Loucy (cell line): ENCODE results near the gene RBM6.

Experiments used
- H2AFZ ChIP-seq: fragments of 200-600 bp; sonication (generic); 2 replicates; pipeline ENCODE4 v1.6.0; 2016; ENCODE audit warnings: antibody characterized with exemption, mild to moderate bottlenecking, low read length, moderate library complexity
- H3F3A ChIP-seq: fragments of 200-600 bp; 2 replicates; pipeline ENCODE4 v1.6.0; 2016; ENCODE audit warnings: antibody characterized with exemption, low read depth, mild to moderate bottlenecking
- H3K27me3 ChIP-seq: fragments of 200-600 bp; sonication (generic); 2 replicates; pipeline ENCODE4 v1.6.1; 2014; ENCODE audit warnings: low read length, mild to moderate bottlenecking; ENCODE audit not compliant: insufficient read depth, poor library complexity, severe bottlenecking
- H3K36me3 ChIP-seq: fragments of 200-600 bp; sonication (generic); 2 replicates; pipeline ENCODE4 v1.6.1; 2016; ENCODE audit warnings: low read length; ENCODE audit not compliant: insufficient read depth
- H3K4me1 ChIP-seq: fragments of 200-600 bp; sonication (generic); 2 replicates; pipeline ENCODE4 v1.5.1; 2014; ENCODE audit warnings: low read length, mild to moderate bottlenecking; ENCODE audit not compliant: insufficient read depth, poor library complexity, severe bottlenecking
- H3K4me2 ChIP-seq: fragments of 200-600 bp; sonication (generic); 2 replicates; pipeline ENCODE4 v1.6.0; 2014; ENCODE audit warnings: antibody characterized with exemption, low read length, low read depth, mild to moderate bottlenecking; ENCODE audit not compliant: poor library complexity, severe bottlenecking
- H3K4me3 ChIP-seq: fragments of 200-600 bp; sonication (generic); 2 replicates; pipeline ENCODE4 v1.5.1; 2014; ENCODE audit warnings: low read length, mild to moderate bottlenecking, mixed read lengths; ENCODE audit not compliant: poor library complexity, severe bottlenecking
- H3K79me2 ChIP-seq: fragments of 200-600 bp; sonication (generic); 2 replicates; pipeline ENCODE4 v1.6.1; 2014; ENCODE audit warnings: low read length; ENCODE audit not compliant: insufficient read depth
- H3K9ac ChIP-seq: fragments of 200-600 bp; sonication (generic); 2 replicates; pipeline ENCODE4 v1.6.0; 2014; ENCODE audit warnings: mild to moderate bottlenecking, low read depth, low read length, moderate library complexity; ENCODE audit not compliant: poor library complexity, severe bottlenecking
- H3K9me2 ChIP-seq: fragments of 200-600 bp; sonication (generic); replicated peaks from 2 replicates; pipeline ENCODE4 v1.6.1; 2016; ENCODE audit warnings: low read depth, low read length, mixed read lengths
- H3K9me3 ChIP-seq: fragments of 200-600 bp; sonication (generic); 2 replicates; pipeline ENCODE4 v1.6.1; 2014; ENCODE audit warnings: mild to moderate bottlenecking, antibody characterized with exemption, low read length, low read depth; ENCODE audit not compliant: insufficient read depth
- H4K20me1 ChIP-seq: fragments of 200-600 bp; sonication (generic); 2 replicates; pipeline ENCODE4 v1.6.0; 2014; ENCODE audit warnings: antibody characterized with exemption, low read length, mild to moderate bottlenecking; ENCODE audit not compliant: insufficient read depth, poor library complexity, severe bottlenecking
- EZH2phosphoT487 ChIP-seq: fragments of 200-600 bp; IDR thresholded peaks from 2 replicates; pipeline ENCODE4 v1.6.1; 2018; ENCODE audit warnings: antibody characterized with exemption, mild to moderate bottlenecking, moderate library complexity, borderline replicate concordance
- TF ChIP-seq, protein P1 (sequence below): fragments of 200-600 bp; sonication (generic); conservative IDR thresholded peaks from 2 replicates; pipeline ENCODE4 v1.5.1; 2014; ENCODE audit warnings: mild to moderate bottlenecking, antibody characterized with exemption, low read length

The RBM6 gene

DNA sequence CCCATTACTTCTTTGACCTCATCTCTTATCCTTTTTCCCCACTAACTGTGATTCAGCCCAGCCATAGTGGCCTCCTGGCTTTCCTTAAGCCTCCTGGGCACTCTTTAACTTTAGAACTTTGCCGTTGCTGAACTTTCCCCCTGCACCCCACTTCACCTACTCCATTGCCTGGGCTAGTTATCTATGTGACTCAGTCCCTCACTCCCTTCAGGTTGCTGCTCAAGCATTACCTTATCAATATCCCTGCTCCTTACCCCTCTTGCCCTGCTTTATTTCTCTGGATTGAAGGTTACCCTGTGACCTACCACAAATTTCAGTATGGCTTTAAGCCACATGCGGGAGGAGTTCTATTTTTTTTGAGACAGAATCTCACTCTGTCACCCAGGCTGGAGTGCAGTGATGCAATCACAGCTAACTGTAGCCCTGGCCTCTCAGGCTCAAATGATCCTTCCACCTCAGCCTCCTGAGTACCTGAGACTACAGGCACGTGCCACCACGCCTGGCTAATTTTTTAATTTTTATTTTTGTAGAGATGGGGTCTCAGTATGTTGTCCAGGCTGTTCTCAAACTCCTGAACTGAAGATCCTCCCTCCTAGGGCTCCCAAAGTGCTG is 13.7 kb upstream of the RBM6 start:
- no peaks in the 10 kb centered on the region; the same call in 1 of the 2 replicates for H3F3A ChIP-seq
- no peak overlapping the region for H3K4me2 ChIP-seq
- no peaks in the 10 kb centered on the region for H3K36me3 ChIP-seq
- H3K4me1 ChIP-seq: peaks cover 25% of the 10 kb centered on the region
- TF ChIP-seq, protein P1, sequence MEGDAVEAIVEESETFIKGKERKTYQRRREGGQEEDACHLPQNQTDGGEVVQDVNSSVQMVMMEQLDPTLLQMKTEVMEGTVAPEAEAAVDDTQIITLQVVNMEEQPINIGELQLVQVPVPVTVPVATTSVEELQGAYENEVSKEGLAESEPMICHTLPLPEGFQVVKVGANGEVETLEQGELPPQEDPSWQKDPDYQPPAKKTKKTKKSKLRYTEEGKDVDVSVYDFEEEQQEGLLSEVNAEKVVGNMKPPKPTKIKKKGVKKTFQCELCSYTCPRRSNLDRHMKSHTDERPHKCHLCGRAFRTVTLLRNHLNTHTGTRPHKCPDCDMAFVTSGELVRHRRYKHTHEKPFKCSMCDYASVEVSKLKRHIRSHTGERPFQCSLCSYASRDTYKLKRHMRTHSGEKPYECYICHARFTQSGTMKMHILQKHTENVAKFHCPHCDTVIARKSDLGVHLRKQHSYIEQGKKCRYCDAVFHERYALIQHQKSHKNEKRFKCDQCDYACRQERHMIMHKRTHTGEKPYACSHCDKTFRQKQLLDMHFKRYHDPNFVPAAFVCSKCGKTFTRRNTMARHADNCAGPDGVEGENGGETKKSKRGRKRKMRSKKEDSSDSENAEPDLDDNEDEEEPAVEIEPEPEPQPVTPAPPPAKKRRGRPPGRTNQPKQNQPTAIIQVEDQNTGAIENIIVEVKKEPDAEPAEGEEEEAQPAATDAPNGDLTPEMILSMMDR: no peak
- no peak for TF ChIP-seq EZH2phosphoT487
- H3K4me3 ChIP-seq: no peak overlapping the region
- no peaks in the 10 kb centered on the region for H4K20me1 ChIP-seq
- H2AFZ ChIP-seq: no peak overlapping the region
- no peak overlapping the region for H3K9ac ChIP-seq
- H3K9me3 ChIP-seq: no peaks in the 10 kb centered on the region
- no peaks in the 10 kb centered on the region for H3K27me3 ChIP-seq
- H3K9me2 ChIP-seq: no peaks in the 10 kb centered on the region
- H3K79me2 ChIP-seq: peaks cover 5% of the 10 kb centered on the region; the same call in 1 of the 2 replicates

DNA sequence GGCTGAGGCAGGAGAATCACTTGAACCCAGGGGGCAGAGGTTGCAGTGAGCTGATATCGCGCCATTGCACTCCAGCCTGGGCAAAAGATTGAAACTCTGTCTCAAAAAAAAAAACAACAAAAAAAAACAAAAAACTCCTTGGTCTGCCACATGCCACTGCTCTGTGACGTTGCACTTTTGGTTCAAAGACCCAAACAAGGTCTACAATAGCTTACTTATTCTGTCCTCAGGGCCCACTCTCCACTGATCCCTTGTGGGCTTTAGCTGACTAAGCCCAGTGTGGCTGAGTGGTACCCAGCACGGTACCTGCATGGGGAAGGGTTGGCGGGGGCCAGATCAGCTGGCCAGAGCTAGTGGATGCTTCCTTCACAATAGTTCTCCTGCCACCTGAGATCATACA is 12.2 kb upstream of the RBM6 start:
- Histone ChIP-seq H3K9me3 (no peaks in the 10 kb centered on the region), H3K9me2 (no peaks in the 10 kb centered on the region), H3K4me1 (peaks cover 27% of the 10 kb centered on the region), H3F3A (no peaks in the 10 kb centered on the region; the same call in 1 of the 2 replicates), H3K9ac (peak overlapping the region; percentile 68), H3K4me3 (no peak overlapping the region), H3K27me3 (no peaks in the 10 kb centered on the region), H3K36me3 (no peaks in the 10 kb centered on the region), H3K79me2 (peaks cover 5% of the 10 kb centered on the region; the same call in 1 of the 2 replicates), H4K20me1 (no peaks in the 10 kb centered on the region), H3K4me2 (peak overlapping the region; percentile 82), H2AFZ (no peak overlapping the region)
- no peak for TF ChIP-seq EZH2phosphoT487
- TF ChIP-seq, protein P1: no peak

DNA sequence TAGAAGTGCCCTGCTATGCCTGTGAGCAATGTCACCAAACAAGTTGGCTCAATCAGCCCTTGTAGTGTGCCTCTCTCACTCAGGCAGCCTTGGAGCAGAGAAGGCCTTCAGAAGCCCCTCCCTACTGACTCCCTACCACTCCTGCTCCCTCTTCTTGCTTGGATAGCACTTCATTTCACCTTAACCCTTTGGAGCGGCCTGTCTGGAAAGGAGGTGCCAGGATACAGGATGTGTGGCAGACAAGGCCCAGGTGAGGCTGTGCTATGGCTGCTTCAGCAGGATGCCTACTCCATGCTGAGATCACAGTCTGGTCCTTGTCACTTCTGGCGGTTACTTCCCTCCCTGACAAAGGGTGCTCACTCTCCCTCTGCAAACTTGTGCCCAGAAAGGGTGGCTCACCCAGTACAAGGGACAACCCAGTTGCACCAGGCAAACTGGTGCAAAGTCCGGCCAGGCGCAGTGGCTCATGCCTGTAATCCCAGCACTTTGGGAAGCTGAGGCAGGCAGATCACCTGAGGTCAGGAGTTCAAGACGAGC is 11.4 kb upstream of the RBM6 start:
- no peaks in the 10 kb centered on the region for H3K27me3 ChIP-seq
- no peak overlapping the region for H2AFZ ChIP-seq
- TF ChIP-seq, protein P1: no peak
- H4K20me1 ChIP-seq: no peaks in the 10 kb centered on the region
- H3K9me2 ChIP-seq: no peaks in the 10 kb centered on the region
- no peaks in the 10 kb centered on the region for H3K9me3 ChIP-seq
- H3F3A ChIP-seq: no peaks in the 10 kb centered on the region; the same call in 1 of the 2 replicates
- peak overlapping the region; percentile 79 for H3K4me3 ChIP-seq
- peak overlapping the region; percentile 68 for H3K9ac ChIP-seq
- no peaks in the 10 kb centered on the region for H3K36me3 ChIP-seq
- peak overlapping the region; percentile 82 for H3K4me2 ChIP-seq
- H3K79me2 ChIP-seq: peaks cover 5% of the 10 kb centered on the region; the same call in 1 of the 2 replicates
- H3K4me1 ChIP-seq: peaks cover 27% of the 10 kb centered on the region
